ENCODE measurements around the gene BSCL2.
"Not testable (repeated sequence)": the region's sequence is repeated elsewhere in the genome, so short reads cannot be mapped to it uniquely, and the experiment has no call there.

BSCL2 gene

GRCh38 chr11:62682518-62682917 is 24.7 kb downstream of the BSCL2 start:
- DNase-seq, result no peak

GRCh38 chr11:62680825-62681240 is 26.4 kb downstream of the BSCL2 start:
- DNase-seq, result peak; percentile 69

DNA sequence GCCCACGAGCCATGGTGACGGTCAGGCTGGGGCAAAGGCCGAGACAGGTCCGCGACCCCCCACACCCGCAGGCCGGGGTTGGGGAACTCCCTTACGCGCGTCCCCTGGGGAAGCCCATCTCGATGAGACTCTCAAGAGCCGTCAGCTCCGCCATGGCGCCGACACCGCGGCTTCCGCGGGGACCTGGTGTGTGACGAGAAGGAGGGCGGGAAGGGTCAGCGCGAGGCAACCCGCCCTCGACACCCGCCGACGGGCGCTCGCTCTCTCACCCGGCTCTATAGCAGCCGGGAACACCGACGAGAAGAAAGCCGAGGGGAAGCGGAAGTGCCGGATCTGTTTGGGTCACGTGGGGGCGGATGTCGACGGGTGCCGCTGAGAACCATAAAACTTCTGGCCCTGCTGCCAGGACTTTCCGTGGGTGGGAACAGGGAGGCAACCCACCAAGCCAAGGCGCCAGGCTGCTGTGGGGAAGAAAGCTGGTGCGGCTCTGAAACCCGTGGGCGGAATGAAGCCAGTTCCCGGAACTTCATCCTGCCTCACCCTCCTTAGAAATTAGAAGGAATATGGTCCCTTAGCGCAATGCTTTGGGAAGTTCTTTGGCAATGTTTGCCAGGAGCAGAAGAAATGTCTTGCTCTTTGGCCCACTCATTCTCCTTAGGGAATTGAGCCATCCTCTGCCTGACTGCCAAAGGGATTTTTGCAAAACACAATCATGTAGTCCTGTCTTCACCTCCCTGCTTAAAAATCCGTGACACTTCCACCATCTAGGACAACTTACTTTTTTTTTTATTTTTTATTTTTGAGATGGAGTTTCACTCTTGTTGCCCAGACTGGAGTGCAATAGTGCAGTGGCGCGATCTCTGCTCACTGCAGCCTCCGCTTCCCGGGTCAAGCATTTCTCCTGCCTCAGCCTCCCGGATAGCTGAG is 28.2 kb downstream of the BSCL2 start, which contains the start of gene UBXN1:
Gene UBXN1, minus strand, starts transcription at position 304 of the 927 bp plus-strand sequence. Its CDS starts 150 bp downstream, at position 154.
- DNase-seq, result peak; percentile 89

DNA sequence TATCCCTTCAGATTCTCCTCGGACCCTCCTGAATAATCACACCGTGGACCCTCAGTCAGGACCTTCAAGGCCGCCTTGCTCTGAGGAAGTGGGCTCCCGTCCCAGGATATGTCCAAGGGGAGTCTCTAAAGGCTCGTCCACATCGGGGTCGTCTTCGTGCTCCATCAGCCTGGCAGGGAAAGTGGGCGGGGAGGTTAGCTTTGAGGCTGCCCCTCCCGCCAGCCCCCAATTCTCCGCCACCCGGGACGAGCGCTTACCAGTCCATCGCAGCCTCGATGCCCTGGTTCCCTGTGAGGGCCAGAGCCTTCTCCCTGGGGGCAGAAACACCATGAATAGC is 28.8 kb downstream of the BSCL2 start:
- no peak for DNase-seq

DNA sequence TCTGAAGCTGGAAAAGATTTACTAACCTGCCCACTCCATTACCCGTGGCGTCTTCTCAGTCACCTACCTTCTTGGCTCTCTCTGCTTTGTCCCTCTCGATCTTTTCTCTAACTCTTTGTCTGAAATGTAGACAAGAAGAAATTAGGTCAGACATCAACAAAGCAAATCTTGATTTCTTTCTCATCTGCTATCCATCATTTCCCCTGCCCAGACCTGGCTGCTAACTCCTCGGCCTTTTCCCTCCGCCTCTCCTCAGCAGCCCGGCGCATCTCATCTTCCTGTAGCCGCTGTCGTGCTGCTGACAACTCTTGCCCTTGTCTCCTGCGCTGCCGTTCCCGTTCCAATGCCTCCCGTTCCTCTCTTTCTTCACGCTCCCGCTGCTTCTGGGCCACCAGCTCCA is 29.5 kb downstream of the BSCL2 start:
- no peak for DNase-seq

DNA sequence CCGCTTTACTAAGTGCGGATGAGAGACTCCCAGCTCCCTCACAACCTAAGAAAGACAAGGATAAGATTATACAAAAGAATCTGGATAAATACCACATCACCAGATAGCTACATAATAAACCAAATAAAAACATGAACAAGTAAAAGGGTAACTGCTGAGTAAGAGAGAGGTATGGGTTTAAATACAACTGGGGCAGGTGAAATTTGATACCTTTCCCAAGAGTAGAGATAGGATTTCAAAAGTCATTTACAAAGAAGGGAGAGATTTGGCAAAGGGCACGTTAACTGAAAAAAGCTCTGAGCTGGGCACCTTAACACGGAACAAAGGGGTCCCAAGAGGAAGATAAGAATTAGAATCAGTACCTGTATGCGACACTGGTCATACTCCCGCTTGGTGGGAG is 30.1 kb downstream of the BSCL2 start:
- no peak for DNase-seq

GRCh38 chr11:62676698-62677097 is 30.5 kb downstream of the BSCL2 start:
- DNase-seq, result no peak

DNA sequence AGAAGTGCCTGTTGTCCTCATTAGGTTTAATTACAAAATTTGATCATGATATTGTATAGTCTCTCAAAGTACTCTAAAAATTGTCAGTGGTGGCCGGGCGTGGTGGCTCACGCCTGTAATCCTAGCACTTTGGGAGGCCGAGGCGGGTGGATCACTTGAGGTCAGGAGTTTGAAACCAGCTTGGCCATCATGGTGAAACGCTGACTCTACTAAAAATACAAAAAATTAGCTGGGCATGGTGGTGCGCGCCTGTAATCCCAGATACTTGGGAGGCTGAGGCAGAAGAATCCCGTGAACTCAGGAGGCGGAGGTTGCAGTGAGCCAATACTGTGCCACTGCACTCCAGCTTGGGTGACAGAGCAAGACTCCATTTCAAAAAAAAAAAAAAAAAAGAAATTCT is 31.8 kb downstream of the BSCL2 start:
- DNase-seq, result not testable (repeated sequence)

GRCh38 chr11:62673196-62673525 is 34.1 kb downstream of the BSCL2 start:
- DNase-seq, result no peak

- DNase-seq, result peak; percentile 96
These were observed 35.4 kb downstream of the BSCL2 start, which contains the start of the genes LBHD1 and UQCC3 for GRCh38 chr11:62671608-62672389. Gene LBHD1, minus strand, starts transcription at chr11:62672267. Its CDS starts 2,236 bp downstream, at chr11:62670031. Gene UQCC3, plus strand, starts transcription at chr11:62671673. Its CDS starts 73 bp downstream, at chr11:62671746.

- DNase-seq, result no peak
These were observed 36.0 kb downstream of the BSCL2 start for GRCh38 chr11:62671236-62671607.

- no peak for DNase-seq
These were observed 37.6 kb downstream of the BSCL2 start for GRCh38 chr11:62669420-62670161.

DNA sequence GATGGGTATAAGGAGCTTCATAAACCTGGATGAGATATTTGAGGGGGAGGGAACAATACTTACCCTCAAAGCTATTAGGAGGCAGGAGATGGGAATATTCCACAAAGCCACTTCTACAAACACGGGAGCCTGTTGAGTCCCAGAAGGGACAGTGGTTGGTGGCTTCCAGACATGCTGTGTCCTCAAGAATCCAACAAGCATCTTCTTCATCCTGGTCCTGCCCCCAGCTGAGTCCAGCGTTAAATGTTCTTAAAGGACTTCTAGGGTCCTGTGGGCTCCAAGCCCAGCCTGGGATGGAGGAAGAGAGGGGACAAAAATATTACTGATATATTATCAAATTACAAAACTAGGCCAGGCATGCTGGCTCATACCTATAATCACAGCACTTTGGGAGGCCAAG is 39.8 kb downstream of the BSCL2 start:
- no peak for DNase-seq

- DNase-seq, result peak; percentile 42
These were observed 40.8 kb downstream of the BSCL2 start for GRCh38 chr11:62666259-62666926.

GRCh38 chr11:62665599-62666258 is 41.5 kb downstream of the BSCL2 start:
- peak; percentile 64 for DNase-seq

- DNase-seq, result peak; percentile 99
These were observed 42.1 kb downstream of the BSCL2 start, which contains the start of the genes C11orf98 and CSKMT for GRCh38 chr11:62665075-62665598. Gene C11orf98, minus strand, starts transcription at chr11:62665210. Its CDS starts 41 bp downstream, at chr11:62665169. Gene CSKMT, plus strand, starts transcription at chr11:62665312. Its CDS starts 568 bp downstream, at chr11:62665880.

DNA sequence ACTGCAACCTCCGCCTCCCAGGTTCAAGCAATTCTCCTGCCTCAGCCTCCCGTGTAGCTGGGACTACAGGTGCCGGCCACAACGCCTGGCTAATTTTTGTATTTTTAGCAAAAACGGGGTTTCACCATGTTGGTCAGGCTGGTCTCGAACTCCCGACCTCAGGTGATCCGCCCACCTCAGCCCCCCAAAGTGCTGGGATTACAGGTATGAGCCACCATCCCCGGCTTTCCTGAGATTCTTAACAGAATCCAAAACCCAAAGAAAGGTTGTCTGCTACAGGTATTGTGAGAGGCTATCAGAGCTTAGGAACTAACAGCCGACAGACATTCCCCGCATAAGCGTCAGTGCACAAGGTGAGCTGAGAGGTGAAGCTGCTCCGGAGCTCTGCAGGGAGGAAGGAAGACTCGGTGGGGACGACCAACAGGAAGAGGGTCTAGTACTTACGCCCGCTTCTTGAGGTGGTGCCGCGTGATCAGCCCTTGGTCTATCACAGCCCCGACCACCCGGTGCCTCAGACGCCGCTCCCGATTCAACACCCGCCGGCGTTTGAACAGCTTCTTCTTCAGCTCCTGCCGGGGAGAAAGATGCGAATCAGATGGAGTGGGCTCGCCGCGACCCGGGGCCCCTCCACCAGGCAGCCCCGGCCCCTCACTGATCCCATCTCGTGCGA is 42.7 kb downstream of the BSCL2 start:
- DNase-seq, result peak; percentile 59

DNA sequence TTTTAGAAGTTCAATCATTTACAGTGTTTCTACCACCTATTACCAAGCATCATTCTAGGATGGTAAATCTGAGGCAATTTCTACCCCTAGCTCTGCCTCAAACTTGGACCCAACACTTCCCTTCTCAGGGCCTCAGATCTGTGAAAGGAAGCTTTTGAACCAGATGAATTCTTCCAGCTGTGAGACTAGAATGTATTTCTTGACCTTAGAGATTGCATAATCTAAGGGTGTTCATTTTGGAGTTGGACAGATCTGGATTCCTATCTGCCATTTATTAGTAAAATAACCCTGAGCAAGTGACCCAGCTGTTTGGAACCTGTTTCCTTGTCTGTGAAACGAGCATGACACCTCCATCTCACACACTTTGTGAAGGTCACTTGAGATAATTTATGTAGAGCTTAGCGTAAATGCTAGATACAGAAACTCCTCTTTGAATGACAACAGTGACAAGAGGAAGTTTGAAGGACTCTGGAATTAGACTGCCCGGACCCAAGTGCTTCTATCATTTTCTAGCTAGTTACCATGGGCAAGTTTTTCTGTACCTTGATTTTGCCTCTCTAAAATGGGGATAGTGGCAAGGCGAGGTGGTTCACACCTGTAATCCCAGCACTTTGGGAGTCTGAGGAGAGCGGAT is 50.3 kb downstream of the BSCL2 start:
- no peak for DNase-seq

DNA sequence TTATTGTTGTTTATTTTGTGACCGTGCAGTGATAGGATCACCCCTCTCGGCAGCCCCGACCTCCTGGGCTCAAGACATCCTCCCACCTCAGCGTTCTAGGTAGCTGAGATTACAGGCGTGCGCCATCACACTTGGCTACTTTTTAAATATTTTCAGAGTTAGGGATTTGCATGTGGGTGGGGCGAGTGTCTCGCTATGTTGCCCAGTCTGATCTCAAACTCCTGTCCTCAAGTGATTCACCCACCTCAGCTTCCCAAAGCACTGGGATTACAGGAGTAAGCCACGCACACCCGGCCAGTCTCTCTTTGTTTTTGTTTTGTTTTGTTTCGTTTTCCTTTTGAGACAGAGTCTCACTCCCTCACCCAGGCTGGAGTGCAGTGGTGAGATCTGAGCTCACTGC is 52.9 kb downstream of the BSCL2 start:
- peak; percentile 17 for DNase-seq

Measured in activated CD4-positive, alpha-beta T cell treated with anti-CD3 and anti-CD28 coated beads, Interleukin-2, Interleukin-6, amounts not matched to agents 100 ng/mL and 50 ng/mL, durations not matched to agents 16 hours and 8 hours (primary cell).